ENCODE results near the gene HPGD. TPM values are rescaled to one million over a fixed set of nuclear protein-coding genes. Genes with fewer than 3 reads are reported as not detected.

The HPGD gene
- total RNA-seq, 1 experiment from 2014 or later: 0.66 TPM

DNA sequence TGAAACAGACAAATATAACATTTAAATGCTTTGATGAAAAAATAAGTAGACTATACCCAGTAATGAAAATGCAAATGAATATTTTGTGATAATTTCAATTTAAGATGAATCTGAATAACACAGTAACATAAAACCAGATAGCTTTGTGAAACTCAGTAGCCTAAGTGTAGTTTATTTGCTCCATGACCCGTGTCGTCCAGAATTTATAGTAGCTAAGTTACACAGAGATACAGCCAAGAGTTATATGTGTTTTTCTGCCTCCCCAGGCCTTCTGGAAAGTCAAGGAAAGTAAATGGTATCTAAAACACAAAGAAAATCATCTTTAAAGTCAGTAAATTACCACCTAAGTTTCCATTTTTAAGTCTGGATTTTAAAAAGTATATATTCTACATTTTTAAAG lies 26.7 kb downstream of the HPGD start:
- ChIA-PET RAD21 (ENCODE audit: low non-redundant PET in 1 of 2, low total read pairs in 2 of 2, uncharacterized antibody in 2 of 2, unreplicated experiment in 2 of 2) (no interaction called here), POLR2A (no interaction called here), CTCF (no interaction called here)
- Histone ChIP-seq H3K9ac (ENCODE audit: low read length) (no peak overlapping the region), H3K4me3 (replicated peaks in 1 of 2; ENCODE audit: low read depth in 1 of 2, low read length in 2 of 2) (no peak overlapping the region), H3K9me2 (ENCODE audit: insufficient read depth) (peaks cover 2% of the 10 kb centered on the region; the same call in 1 of the 2 replicates), H3K9me3 (ENCODE audit: control insufficient read depth in 1 of 2, insufficient read depth in 1 of 2, low read depth in 1 of 2, low read length in 2 of 2) (no peaks in the 10 kb centered on the region), H2AFZ (ENCODE audit: low read depth, low read length, poor library complexity, severe bottlenecking) (no peak overlapping the region), H3K27ac (ENCODE audit: low read depth, low read length) (no peak overlapping the region), H3K79me2 (ENCODE audit: insufficient read depth, low read length) (no peaks in the 10 kb centered on the region), H3K4me1 (ENCODE audit: control insufficient read depth in 1 of 2, insufficient read depth in 2 of 2, low read length in 2 of 2) (peaks cover under 1 to 5% of the 10 kb centered on the region in 2 experiments; a peak in 1 of 4 replicates), H4K20me1 (ENCODE audit: insufficient read depth) (no peaks in the 10 kb centered on the region), H3K4me2 (ENCODE audit: low read length) (no peak overlapping the region), H3K36me3 (ENCODE audit: control insufficient read depth in 1 of 2, insufficient read depth in 2 of 2, low read length in 2 of 2) (no peaks in the 10 kb centered on the region), H3K27me3 (ENCODE audit: insufficient read depth, low read length) (no peaks in the 10 kb centered on the region)
- no peak for TF ChIP-seq EGR1 (IDR thresholded peaks at IDR 0.05; ENCODE audit: low read depth)
- no peak for TF ChIP-seq FOSL1 (IDR thresholded peaks at IDR 0.05; ENCODE audit: low read depth)
- no peak for TF ChIP-seq ZNF274 (IDR thresholded peaks at IDR 0.05; ENCODE audit: low read depth, low read length)
- TF ChIP-seq TCF7L2 (IDR thresholded peaks at IDR 0.05; ENCODE audit: borderline replicate concordance, extremely low read depth, insufficient read depth, insufficient read length): no peak
- TF ChIP-seq SRF (IDR thresholded peaks at IDR 0.05; ENCODE audit: low read depth): no peak
- TF ChIP-seq POLR2AphosphoS5 (IDR thresholded peaks at IDR 0.05; ENCODE audit: low read depth, low read length): no peak
- no peak for TF ChIP-seq SP1 (IDR thresholded peaks at IDR 0.05; ENCODE audit: low read depth)
- DNase-seq (ENCODE audit: low read depth, low spot score): no peak
- no peak for ATAC-seq
- BruUV-seq (replicated peaks): no TSS peak
- intact Hi-C loops (cut with micrococcal nuclease): no loop called here

DNA sequence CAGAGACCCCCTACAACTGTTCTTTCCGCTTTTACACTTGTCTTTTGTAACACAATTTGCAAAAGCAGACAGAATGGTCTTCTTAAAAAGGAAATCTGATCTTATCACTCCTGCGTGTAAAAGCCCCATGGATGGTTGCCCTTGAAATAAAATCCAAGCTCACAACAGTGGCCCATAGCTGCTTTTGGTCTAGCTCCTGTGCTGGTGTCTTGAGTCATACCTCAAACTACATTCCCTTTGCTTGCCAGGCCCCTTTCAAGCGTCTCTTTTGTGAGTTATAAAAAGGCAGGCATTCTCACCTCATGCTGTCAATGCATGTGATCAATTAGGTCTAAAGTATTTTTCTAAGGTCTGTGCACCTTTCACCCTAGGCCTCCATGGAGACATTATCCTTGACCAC lies 27.6 kb downstream of the HPGD start:
- CTCF ChIA-PET: no interaction called here
- BruUV-seq (replicated peaks): no TSS peak
- H3K9ac ChIP-seq (ENCODE audit: low read length): no peak overlapping the region
- DNase-seq (ENCODE audit: low read depth, low spot score) (no peak), ATAC-seq (no peak)
- no peak overlapping the region for H3K27ac ChIP-seq (ENCODE audit: low read depth, low read length)
- TF ChIP-seq EZH2 (IDR thresholded peaks at IDR 0.05) (no peak), CBX3 (IDR thresholded peaks at IDR 0.05; ENCODE audit: low read depth) (no peak)
- no peak overlapping the region for H3K4me3 ChIP-seq (replicated peaks in 1 of 2; ENCODE audit: low read depth in 1 of 2, low read length in 2 of 2)
- no peaks in the 10 kb centered on the region for H3K36me3 ChIP-seq (ENCODE audit: control insufficient read depth in 1 of 2, insufficient read depth in 2 of 2, low read length in 2 of 2)
- RAD21 ChIA-PET (ENCODE audit: low non-redundant PET in 1 of 2, low total read pairs in 2 of 2, uncharacterized antibody in 2 of 2, unreplicated experiment in 2 of 2): no interaction called here
- H3K4me1 ChIP-seq (ENCODE audit: control insufficient read depth in 1 of 2, insufficient read depth in 2 of 2, low read length in 2 of 2): peaks cover 5 to 6% of the 10 kb centered on the region in 2 experiments; a peak in 1 of 4 replicates
- H3K9me2 ChIP-seq (ENCODE audit: insufficient read depth): no peaks in the 10 kb centered on the region; the same call in 1 of the 2 replicates
- POLR2A ChIA-PET: no interaction called here
- no peak overlapping the region for H2AFZ ChIP-seq (ENCODE audit: low read depth, low read length, poor library complexity, severe bottlenecking)
- H3K4me2 ChIP-seq (ENCODE audit: low read length): no peak overlapping the region
- H3K27me3 ChIP-seq (ENCODE audit: insufficient read depth, low read length): no peaks in the 10 kb centered on the region
- no peaks in the 10 kb centered on the region for H3K79me2 ChIP-seq (ENCODE audit: insufficient read depth, low read length)
- H3K9me3 ChIP-seq (ENCODE audit: control insufficient read depth in 1 of 2, insufficient read depth in 1 of 2, low read depth in 1 of 2, low read length in 2 of 2): no peaks in the 10 kb centered on the region
- intact Hi-C loops (cut with micrococcal nuclease): no loop called here
- no peaks in the 10 kb centered on the region for H4K20me1 ChIP-seq (ENCODE audit: insufficient read depth)

All from HCT116 (cell line).